BLaER1 (cell line): ENCODE measurements around the gene PLEKHG4B.
"Not testable (repeated sequence)": the region's sequence is repeated elsewhere in the genome, so short reads cannot be mapped to it uniquely, and the experiment has no call there.

ENCODE experiments used
- H3K27ac ChIP-seq: shearing (Covaris generic); formaldehyde crosslinking; 2 replicates; pipeline ENCODE4 v1.8.1; 2022
- H3K27me3 ChIP-seq: shearing (Covaris generic); formaldehyde crosslinking; 2 replicates; pipeline ENCODE4 v1.8.1; 2022
- H3K36me3 ChIP-seq: shearing (Covaris generic); formaldehyde crosslinking; 2 replicates; pipeline ENCODE4 v1.8.1; 2022
- H3K4me1 ChIP-seq: shearing (Covaris generic); formaldehyde crosslinking; 2 replicates; pipeline ENCODE4 v1.8.1; 2022
- H3K4me2 ChIP-seq: shearing (Covaris generic); formaldehyde crosslinking; 2 replicates; pipeline ENCODE4 v1.8.1; 2022
- H3K4me3 ChIP-seq: shearing (Covaris generic); formaldehyde crosslinking; 2 replicates; pipeline ENCODE4 v1.8.1; 2022
- H3K9ac ChIP-seq: shearing (Covaris generic); formaldehyde crosslinking; 2 replicates; pipeline ENCODE4 v1.8.1; 2022
- H3K9me3 ChIP-seq: shearing (Covaris generic); formaldehyde crosslinking; 2 replicates; pipeline ENCODE4 v1.8.1; 2022
- H4K20me1 ChIP-seq: shearing (Covaris generic); formaldehyde crosslinking; 2 replicates; pipeline ENCODE4 v1.8.1; 2022
- Cebpa-rat ChIP-seq: shearing (Covaris generic); IDR thresholded peaks from 2 replicates; pipeline ENCODE4 v1.8.1; 2022

PLEKHG4B gene

DNA sequence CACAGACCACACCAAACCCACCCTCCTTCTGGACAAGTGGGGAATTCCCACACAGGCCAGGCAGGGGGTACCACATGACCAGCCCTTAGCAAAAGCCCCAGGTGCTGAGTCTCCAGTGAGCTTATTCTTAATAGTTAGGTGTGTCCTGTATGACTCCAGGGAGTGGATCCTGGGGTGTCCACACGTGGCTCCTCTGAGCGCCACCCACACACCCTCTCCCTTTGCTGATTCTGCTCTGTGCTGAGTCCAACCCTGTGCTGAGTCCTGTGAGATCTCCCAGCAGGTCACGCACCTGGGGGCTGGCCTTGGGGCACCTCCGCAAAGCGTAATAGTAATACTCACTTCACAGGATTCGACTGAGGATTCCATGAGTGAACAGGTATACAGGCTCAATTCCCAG is 112.0 kb downstream of the PLEKHG4B start:
- Histone ChIP-seq H3K4me3 (no peak overlapping the region), H3K27ac (no peak overlapping the region), H3K9ac (no peak overlapping the region), H3K4me1 (peaks cover 66% of the 10 kb centered on the region), H3K36me3 (peaks cover 58% of the 10 kb centered on the region), H3K4me2 (no peak overlapping the region), H3K27me3 (no peaks in the 10 kb centered on the region; the same call in 1 of the 2 replicates), H4K20me1 (peaks cover 60% of the 10 kb centered on the region; the same call in 1 of the 2 replicates), H3K9me3 (peaks cover 9% of the 10 kb centered on the region; the same call in 1 of the 2 replicates)
- no peak for TF ChIP-seq Cebpa-rat

DNA sequence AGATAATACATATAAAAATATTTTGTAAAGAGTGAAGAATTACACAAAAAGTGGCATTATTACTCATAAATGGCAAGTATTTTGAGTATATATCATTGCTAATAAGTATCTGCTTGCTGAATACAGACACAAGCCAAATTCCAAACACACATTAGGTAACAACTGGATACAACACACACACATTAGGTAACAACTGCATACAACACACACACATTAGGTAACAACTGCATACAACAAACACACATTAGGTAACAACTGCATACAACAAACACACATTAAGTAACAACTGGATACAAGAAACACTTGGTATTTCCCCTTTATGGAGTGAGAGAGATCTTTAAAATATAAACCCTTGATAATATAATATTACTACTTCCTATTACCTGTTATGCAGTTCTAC is 112.5 kb downstream of the PLEKHG4B start:
- Histone ChIP-seq H3K27me3 (no peaks in the 10 kb centered on the region; the same call in 1 of the 2 replicates), H3K27ac (no peak overlapping the region), H3K9me3 (peaks cover 9% of the 10 kb centered on the region; the same call in 1 of the 2 replicates), H3K36me3 (peaks cover 56% of the 10 kb centered on the region), H4K20me1 (peaks cover 58% of the 10 kb centered on the region; the same call in 1 of the 2 replicates), H3K4me1 (peaks cover 61% of the 10 kb centered on the region), H3K4me2 (no peak overlapping the region), H3K9ac (no peak overlapping the region), H3K4me3 (no peak overlapping the region)
- no peak for TF ChIP-seq Cebpa-rat

DNA sequence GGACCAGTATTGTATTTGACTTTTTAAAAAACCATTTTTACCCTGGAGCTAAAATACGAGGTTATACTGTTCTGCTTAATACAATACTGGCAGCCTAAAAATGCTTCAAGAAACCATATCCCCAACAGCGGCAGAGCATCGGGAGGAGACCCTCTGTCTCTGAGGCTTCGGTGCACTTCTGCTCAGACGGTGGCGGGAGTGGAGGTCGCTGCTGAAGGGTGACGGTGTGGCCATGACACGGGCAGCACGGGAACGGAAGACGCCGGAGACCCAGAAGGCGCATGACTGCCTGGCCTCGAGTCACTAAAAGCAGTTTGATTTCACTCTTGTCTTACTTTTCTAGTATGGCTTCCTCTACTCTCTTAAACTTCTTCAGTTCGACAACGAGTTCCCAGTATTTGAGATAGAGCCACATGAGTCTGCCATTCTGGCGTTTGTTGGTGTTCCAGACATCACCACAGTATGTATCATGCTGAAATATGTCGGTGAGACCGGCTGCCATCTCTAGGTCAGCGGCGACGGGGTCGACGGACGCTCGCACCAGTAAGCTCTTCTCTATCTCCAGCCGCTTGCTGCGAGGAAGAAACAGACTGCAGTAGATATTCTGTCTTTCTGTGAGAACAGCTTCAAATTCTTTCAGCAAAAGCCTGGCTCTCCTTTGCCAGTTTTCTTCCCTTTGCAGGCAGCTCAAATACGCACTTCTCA is 113.2 kb downstream of the PLEKHG4B start:
- H3K4me3 ChIP-seq = no peak overlapping the region
- peaks cover 9% of the 10 kb centered on the region; the same call in 1 of the 2 replicates for H3K9me3 ChIP-seq
- peaks cover 58% of the 10 kb centered on the region; the same call in 1 of the 2 replicates for H4K20me1 ChIP-seq
- no peak overlapping the region for H3K9ac ChIP-seq
- peaks cover 61% of the 10 kb centered on the region for H3K4me1 ChIP-seq
- peaks cover 56% of the 10 kb centered on the region for H3K36me3 ChIP-seq
- no peak for TF ChIP-seq Cebpa-rat
- no peak overlapping the region for H3K4me2 ChIP-seq
- no peaks in the 10 kb centered on the region; the same call in 1 of the 2 replicates for H3K27me3 ChIP-seq
- H3K27ac ChIP-seq = no peak overlapping the region

DNA sequence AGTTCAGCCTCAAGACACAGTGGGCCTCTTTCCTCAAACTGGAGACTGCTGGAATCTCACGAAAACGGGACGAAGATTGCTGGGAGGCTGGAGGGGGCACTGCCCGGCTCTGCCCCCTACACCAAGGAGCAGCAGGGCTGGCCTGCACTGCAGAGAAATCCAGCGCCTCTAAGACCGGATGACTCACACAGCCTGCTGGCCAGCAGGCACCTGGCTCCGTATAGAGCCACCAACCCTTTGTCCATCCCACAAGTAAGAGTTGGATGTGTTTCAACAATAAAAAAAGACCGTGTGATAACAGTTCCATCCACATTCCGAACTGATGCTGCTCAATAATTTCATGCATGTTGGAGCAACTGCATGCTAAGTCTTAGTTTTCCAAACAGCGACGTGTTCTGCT is 114.4 kb downstream of the PLEKHG4B start:
- peak overlapping the region; percentile 51 for H3K27ac ChIP-seq
- H3K4me3 ChIP-seq = no peak overlapping the region
- H3K9ac ChIP-seq = peak overlapping the region; percentile 38; the same call in 1 of the 2 replicates
- peaks cover 52% of the 10 kb centered on the region for H3K4me1 ChIP-seq
- peaks cover 50% of the 10 kb centered on the region; the same call in 1 of the 2 replicates for H4K20me1 ChIP-seq
- no peak for TF ChIP-seq Cebpa-rat
- H3K4me2 ChIP-seq = peak overlapping the region; percentile 67
- H3K27me3 ChIP-seq = no peaks in the 10 kb centered on the region; the same call in 1 of the 2 replicates
- H3K36me3 ChIP-seq = peaks cover 56% of the 10 kb centered on the region
- peaks cover 9% of the 10 kb centered on the region; the same call in 1 of the 2 replicates for H3K9me3 ChIP-seq

DNA sequence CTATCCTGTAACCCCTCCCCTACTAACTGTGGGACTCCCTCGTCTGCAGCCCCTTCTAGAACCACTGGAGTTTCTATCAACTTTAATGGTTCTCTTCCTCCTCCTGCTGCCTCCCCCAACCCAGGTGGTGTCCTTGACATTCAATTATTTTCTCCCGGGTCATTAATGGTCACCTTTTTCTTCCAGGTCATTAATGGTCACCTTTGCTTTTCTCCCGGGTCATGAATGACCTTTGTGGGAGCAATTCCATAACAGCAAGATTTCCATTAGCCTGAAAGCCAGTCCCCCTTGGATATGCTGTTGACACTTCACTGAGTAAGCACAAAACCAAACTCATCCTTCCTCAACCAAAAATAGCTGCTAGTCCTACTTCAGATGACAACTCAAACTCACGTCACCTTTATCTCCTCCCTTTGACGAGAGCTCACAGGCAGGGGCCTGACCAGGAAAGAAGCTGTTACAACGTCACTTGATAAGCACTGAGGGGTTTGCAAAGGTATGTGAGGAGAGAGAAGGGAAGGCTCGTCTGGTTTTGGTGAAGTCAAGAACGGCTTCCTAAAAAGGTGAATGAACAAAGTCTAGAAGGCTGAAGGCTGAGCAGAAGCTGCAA is 115.1 kb downstream of the PLEKHG4B start:
- Histone ChIP-seq H3K4me3 (no peak overlapping the region; the same call in 1 of the 2 replicates), H3K27me3 (no peaks in the 10 kb centered on the region; the same call in 1 of the 2 replicates), H3K4me1 (peaks cover 45% of the 10 kb centered on the region), H3K27ac (peak overlapping the region; percentile 51), H3K9ac (peak overlapping the region; percentile 38), H3K9me3 (peaks cover 9% of the 10 kb centered on the region; the same call in 1 of the 2 replicates), H3K4me2 (peak overlapping the region; percentile 67), H4K20me1 (peaks cover 44% of the 10 kb centered on the region; the same call in 1 of the 2 replicates), H3K36me3 (peaks cover 56% of the 10 kb centered on the region)
- no peak for TF ChIP-seq Cebpa-rat

DNA sequence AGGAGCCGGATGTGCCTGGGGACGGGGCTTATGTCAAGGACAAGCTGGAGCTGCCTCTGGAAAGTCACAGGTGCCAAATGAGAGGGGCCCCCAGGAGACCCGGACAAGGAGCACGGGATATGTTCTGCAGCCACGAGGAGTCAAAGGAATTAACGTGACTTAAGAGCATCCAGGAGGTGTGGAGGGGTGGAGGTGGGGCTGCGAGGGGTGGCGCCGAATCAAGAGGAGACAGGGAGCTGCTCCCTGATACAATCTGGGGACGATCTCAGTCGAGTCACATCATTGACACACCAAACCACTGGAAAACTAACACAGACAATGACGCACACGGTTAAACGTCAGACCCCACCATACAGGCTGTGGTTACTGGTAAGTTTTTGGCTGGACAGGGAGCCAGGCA is 115.6 kb downstream of the PLEKHG4B start:
- Histone ChIP-seq H4K20me1 (peaks cover 44% of the 10 kb centered on the region; the same call in 1 of the 2 replicates), H3K4me3 (no peak overlapping the region; the same call in 1 of the 2 replicates), H3K9me3 (peaks cover 9% of the 10 kb centered on the region; the same call in 1 of the 2 replicates), H3K9ac (peak overlapping the region; percentile 38), H3K27ac (peak overlapping the region; percentile 51), H3K27me3 (no peaks in the 10 kb centered on the region; the same call in 1 of the 2 replicates), H3K4me1 (peaks cover 40% of the 10 kb centered on the region), H3K36me3 (peaks cover 54% of the 10 kb centered on the region), H3K4me2 (peak overlapping the region; percentile 67)
- no peak for TF ChIP-seq Cebpa-rat

DNA sequence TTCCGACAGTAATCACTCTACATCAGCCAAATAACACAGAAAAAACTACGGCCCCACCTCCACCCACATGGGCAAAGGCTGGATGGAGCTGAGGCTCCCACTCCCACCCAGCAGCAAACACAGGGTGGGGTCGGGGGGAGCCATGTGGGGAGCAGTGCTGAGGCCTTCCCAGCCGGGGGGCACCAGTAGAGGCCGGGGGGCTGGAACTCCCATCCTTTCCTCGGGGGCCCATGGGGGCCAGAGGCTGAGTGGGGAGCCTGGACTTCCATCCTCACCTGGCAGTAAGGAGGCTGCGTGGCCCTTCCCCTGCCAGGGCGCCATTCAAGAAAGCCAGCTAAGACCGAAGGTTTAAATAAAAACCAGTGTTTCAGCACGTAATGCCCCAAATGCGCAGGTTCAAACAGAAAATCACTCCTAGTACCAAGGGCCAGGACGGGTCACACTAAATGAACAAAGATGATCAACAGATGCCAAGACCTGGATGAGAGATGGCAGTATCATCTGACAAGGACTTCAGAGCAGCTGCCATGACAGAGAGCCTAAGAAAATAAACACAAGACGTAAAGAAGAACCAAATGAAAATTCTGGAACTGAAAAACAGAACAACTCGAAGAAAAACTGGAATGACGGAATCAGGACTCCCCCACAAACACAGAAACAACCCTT is 116.6 kb downstream of the PLEKHG4B start:
- peaks cover 45% of the 10 kb centered on the region for H3K4me1 ChIP-seq
- peak overlapping the region; percentile 51 for H3K27ac ChIP-seq
- no peak overlapping the region for H3K9ac ChIP-seq
- TF ChIP-seq Cebpa-rat = no peak
- H4K20me1 ChIP-seq = peaks cover 50% of the 10 kb centered on the region; the same call in 1 of the 2 replicates
- peaks cover 49% of the 10 kb centered on the region for H3K36me3 ChIP-seq
- H3K27me3 ChIP-seq = no peaks in the 10 kb centered on the region; the same call in 1 of the 2 replicates
- H3K4me2 ChIP-seq = peak overlapping the region; percentile 67
- H3K4me3 ChIP-seq = no peak overlapping the region
- H3K9me3 ChIP-seq = peaks cover 9% of the 10 kb centered on the region; the same call in 1 of the 2 replicates

DNA sequence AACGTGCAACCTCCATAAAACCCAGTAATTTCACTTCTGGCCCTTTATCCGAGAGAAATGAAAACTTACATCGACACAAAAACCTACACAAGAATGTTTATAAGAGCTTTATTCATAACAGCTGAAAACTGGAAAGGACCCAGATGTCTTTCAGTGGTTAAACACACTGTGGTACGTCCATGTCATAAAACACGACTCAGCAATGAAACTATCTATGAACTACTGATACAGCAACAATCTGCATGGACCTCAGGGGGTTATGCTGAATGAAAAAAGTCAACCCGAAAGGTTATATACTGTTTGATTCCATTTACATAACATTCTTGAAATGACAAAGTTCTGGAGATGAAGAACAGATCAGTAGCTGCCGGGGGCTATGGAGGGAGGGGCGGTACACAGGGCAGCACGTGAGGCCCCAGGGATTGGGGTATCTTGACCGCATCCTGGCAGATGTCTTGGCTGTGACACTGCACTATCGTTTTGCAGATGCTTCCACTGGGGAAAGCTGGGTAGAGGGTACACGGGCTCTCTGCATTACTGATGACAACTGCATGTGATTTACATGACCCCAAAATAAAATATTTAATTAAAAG is 121.9 kb downstream of the PLEKHG4B start:
- Histone ChIP-seq H3K9ac (peak overlapping the region; percentile 41; the same call in 1 of the 2 replicates), H3K36me3 (peaks cover 8% of the 10 kb centered on the region), H4K20me1 (peaks cover 40% of the 10 kb centered on the region), H3K9me3 (peaks cover under 1% of the 10 kb centered on the region; the same call in 1 of the 2 replicates), H3K4me1 (peaks cover 48% of the 10 kb centered on the region), H3K4me3 (peak overlapping the region; percentile 52), H3K27ac (peak overlapping the region; percentile 75), H3K27me3 (no peaks in the 10 kb centered on the region), H3K4me2 (peak overlapping the region; percentile 88)
- no peak for TF ChIP-seq Cebpa-rat

DNA sequence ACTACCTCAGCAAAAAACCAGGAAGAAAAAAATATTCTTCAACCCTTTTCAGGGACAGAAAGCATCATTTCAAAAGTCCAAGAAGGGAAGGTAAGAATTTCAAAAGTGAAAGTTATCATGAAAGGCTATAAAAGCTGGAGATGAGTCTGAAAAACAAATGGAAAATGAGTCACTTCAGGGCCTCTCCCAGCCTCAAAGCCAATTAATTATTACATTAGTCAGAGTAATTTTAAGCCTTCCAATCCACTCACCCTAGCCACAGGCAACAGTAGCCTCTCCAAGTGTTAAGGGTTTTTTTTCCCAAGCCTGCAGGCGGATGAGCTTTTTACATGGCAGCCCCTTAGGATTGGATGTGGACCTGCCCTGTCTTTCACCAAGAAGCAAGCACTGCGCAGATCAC is 123.3 kb downstream of the PLEKHG4B start:
- Histone ChIP-seq H4K20me1 (peaks cover 45% of the 10 kb centered on the region), H3K4me1 (peaks cover 41% of the 10 kb centered on the region), H3K4me3 (peak overlapping the region; percentile 52; the same call in 1 of the 2 replicates), H3K4me2 (peak overlapping the region; percentile 88), H3K9ac (peak overlapping the region; percentile 41; the same call in 1 of the 2 replicates), H3K27ac (peak overlapping the region; percentile 75; the same call in 1 of the 2 replicates)
- not testable (repeated sequence) for H3K36me3 ChIP-seq, H3K9me3 ChIP-seq, H3K27me3 ChIP-seq

DNA sequence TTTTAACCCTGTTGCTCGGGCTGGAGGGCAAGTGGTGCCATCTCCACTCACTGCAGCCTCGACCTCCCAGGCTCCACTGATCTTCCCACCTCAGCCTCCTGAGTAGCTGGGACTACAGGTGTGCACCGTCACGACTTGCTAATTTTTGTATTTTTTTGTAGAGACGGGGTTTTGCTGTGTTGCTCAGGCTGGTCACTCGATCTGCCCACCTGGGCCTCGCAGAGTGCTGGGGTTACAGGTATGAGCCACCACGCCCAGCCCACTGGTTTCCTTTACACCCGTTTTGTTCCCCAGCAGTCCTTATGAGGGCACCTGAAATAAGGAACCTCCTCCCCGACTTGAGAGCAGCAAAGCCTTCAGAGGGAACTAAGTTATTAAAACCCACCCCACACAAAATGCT is 124.1 kb downstream of the PLEKHG4B start:
- Histone ChIP-seq H3K4me1 (peaks cover 47% of the 10 kb centered on the region), H4K20me1 (peaks cover 50% of the 10 kb centered on the region), H3K4me2 (peak overlapping the region; percentile 88), H3K27ac (peak overlapping the region; percentile 35; the same call in 1 of the 2 replicates), H3K4me3 (peak overlapping the region; percentile 31; the same call in 1 of the 2 replicates)
- H3K9ac ChIP-seq, H3K27me3 ChIP-seq, H3K9me3 ChIP-seq, H3K36me3 ChIP-seq: not testable (repeated sequence)

DNA sequence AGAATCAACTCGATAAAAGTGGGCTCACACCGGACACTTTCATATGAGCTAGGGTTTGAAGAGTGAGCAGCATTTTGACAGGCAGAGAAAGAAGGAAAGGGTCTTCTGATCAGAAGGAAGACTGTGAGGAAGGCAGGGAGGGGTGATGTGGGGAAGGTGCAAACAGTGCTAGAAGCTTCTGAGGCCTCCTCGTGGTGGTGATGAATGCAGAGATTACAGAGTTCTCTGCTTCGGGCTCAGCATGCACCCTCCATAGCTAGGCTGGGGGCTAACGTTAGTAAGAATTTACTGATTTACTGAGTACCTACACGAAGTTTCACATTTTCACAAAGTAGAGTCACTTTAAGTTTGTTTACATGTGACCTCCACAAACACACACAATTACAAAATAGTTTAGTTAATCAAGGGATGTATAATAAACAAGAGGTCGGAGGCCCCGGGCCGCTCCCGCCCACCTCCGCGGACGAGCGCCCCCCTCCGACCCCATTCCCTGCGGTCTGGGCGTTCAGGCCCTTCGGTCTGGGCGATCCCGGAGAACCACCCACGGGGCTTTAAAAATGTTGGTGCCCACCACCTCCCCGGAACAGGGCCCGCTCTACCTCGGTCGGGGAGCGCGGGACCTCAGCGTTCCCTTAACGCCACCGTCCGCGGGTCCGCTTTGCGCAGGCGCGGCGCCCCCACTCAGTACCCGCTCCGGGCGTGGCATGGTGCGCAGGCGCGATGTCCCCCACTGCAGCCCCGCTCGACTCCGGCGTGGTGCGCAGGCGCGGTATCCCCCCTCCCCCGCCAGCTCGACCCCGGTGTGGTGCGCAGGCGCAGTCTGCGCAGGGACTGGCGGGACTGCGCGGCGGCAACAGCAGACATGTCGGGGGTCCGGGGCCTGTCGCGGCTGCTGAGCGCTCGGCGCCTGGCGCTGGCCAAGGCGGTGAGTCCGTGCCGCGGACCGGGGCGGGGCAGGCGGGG is 125.8 kb downstream of the PLEKHG4B start, which contains the start of the genes CCDC127 and SDHA:
Gene CCDC127, minus strand, starts transcription at position 660 of the 963 bp plus-strand sequence. CDS start 1,304 bp downstream, outside the sequence.
Gene SDHA, plus strand, starts transcription at position 827 of the 963 bp plus-strand sequence. Its CDS starts 36 bp downstream, at position 863.
- Histone ChIP-seq H3K9ac (peak within 1 kb of the TSS; percentile 98), H4K20me1 (peaks cover 67% of the 10 kb centered on the region), H3K4me3 (peak within 1 kb of the TSS; percentile 100), H3K27ac (peak within 1 kb of the TSS; percentile 97), H3K4me1 (peaks cover 64% of the 10 kb centered on the region), H3K36me3 (peaks cover 15% of the 10 kb centered on the region), H3K4me2 (peak within 1 kb of the TSS; percentile 93)
- H3K9me3 ChIP-seq, H3K27me3 ChIP-seq: not testable (repeated sequence)
